ENCODE results near the gene PCNX2. TPM values are rescaled to one million over a fixed set of nuclear protein-coding genes. Genes with fewer than 3 reads are reported as not detected.

Gene PCNX2
- polyA plus RNA-seq, 3 donors: 0.29 to 7.9 (median 0.62) TPM

DNA sequence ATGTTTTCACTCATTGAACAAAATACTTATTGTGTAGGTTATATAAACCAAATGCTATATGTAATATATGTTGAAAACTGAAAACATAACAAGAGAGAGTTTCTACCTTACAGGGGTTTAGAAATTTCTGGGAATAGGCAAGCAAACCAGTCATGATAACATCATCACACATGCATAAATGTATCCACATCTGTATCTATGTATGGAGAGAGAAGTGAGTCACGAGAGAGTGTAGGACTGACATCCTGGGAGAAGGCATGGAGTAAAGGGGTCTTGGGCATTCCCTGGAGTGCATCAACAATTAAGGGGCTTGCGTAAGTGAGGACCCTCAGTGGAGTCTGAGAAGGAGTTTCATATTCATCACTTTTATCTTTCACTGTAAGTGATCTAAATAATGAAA is 65.5 kb downstream of the PCNX2 start:
- Histone ChIP-seq H3K27ac (ENCODE audit: low read depth in 1 of 2, low read length in 2 of 2) (no peak overlapping the region), H4K20me1 (ENCODE audit: insufficient read depth, low read length) (no peaks in the 10 kb centered on the region), H3K36me3 (replicated peaks in 1 of 2; ENCODE audit: control insufficient read depth in 1 of 2, insufficient read depth in 2 of 2, low read length in 2 of 2) (peaks cover under 1 to 2% of the 10 kb centered on the region in 2 donors), H3K9ac (ENCODE audit: insufficient read depth, low read length, poor library complexity, severe bottlenecking) (no peak overlapping the region), H3K4me3 (replicated peaks in 1 of 3; ENCODE audit: low read depth in 2 of 3, low read length in 3 of 3) (no peak overlapping the region), H3K4me1 (ENCODE audit: control insufficient read depth in 1 of 2, insufficient read depth in 2 of 2, low read length in 2 of 2) (no peaks in the 10 kb centered on the region), H3K9me3 (replicated peaks in 1 of 2; ENCODE audit: control insufficient read depth in 1 of 2, insufficient read depth in 1 of 2, low read length in 2 of 2) (no peaks in the 10 kb centered on the region), H3K79me2 (ENCODE audit: insufficient read depth, low read length) (no peaks in the 10 kb centered on the region), H2AFZ (ENCODE audit: insufficient read depth, low read depth, low read length, poor library complexity, severe bottlenecking) (no peak overlapping the region), H3K27me3 (ENCODE audit: control insufficient read depth in 2 of 2, insufficient read depth in 2 of 2, low read length in 2 of 2) (no peaks in the 10 kb centered on the region), H3K4me2 (replicated peaks; ENCODE audit: extremely low read depth, low read length, poor library complexity, severe bottlenecking) (no peak overlapping the region)
- H3K27ac Mint-ChIP-seq: no peak overlapping the region
- TF ChIP-seq, protein P1, sequence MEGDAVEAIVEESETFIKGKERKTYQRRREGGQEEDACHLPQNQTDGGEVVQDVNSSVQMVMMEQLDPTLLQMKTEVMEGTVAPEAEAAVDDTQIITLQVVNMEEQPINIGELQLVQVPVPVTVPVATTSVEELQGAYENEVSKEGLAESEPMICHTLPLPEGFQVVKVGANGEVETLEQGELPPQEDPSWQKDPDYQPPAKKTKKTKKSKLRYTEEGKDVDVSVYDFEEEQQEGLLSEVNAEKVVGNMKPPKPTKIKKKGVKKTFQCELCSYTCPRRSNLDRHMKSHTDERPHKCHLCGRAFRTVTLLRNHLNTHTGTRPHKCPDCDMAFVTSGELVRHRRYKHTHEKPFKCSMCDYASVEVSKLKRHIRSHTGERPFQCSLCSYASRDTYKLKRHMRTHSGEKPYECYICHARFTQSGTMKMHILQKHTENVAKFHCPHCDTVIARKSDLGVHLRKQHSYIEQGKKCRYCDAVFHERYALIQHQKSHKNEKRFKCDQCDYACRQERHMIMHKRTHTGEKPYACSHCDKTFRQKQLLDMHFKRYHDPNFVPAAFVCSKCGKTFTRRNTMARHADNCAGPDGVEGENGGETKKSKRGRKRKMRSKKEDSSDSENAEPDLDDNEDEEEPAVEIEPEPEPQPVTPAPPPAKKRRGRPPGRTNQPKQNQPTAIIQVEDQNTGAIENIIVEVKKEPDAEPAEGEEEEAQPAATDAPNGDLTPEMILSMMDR (IDR thresholded peaks at IDR 0.05): no peak
- intact Hi-C loops (cut with micrococcal nuclease): no loop called here
- no peak overlapping the region for H3K4me3 Mint-ChIP-seq
- WGBS (ENCODE audit: insufficient coverage): no CpG with 5 or more reads among the region's 2 CpGs
- DNase-seq: no peak
- H3K9me3 Mint-ChIP-seq: no peaks in the 10 kb centered on the region
- no peaks in the 10 kb centered on the region for H3K27me3 Mint-ChIP-seq (ENCODE audit: low read depth in 3 of 3)
- H3K4me1 Mint-ChIP-seq: peaks cover 1% of the 10 kb centered on the region
- H3K36me3 Mint-ChIP-seq: peaks cover 11 to 20% of the 10 kb centered on the region in 2 donors

DNA sequence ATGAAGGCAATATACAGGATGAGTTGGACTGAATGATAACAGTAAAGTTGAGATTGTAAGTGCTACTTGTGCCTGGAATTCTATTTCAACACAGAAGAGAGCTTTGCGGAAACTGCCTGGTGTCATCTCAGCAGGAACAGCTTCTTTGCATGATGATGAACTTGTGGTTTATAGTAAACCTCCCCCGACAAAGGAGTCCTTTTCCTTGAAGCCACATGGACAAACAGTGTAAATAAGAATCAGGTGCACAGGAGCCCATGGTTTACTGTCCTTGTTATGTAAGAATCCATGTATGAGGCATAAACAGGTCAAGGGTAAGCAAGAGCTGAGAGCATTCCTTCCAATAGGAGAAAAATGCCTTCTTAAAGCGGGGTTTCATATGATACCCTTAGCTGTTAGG is 66.2 kb downstream of the PCNX2 start:
- no peak for DNase-seq
- Histone ChIP-seq H4K20me1 (ENCODE audit: insufficient read depth, low read length) (no peaks in the 10 kb centered on the region), H3K79me2 (ENCODE audit: insufficient read depth, low read length) (no peaks in the 10 kb centered on the region), H2AFZ (ENCODE audit: insufficient read depth, low read depth, low read length, poor library complexity, severe bottlenecking) (no peak overlapping the region), H3K27me3 (ENCODE audit: control insufficient read depth in 2 of 2, insufficient read depth in 2 of 2, low read length in 2 of 2) (no peaks in the 10 kb centered on the region), H3K4me1 (ENCODE audit: control insufficient read depth in 1 of 2, insufficient read depth in 2 of 2, low read length in 2 of 2) (no peaks in the 10 kb centered on the region), H3K4me3 (replicated peaks in 1 of 3; ENCODE audit: low read depth in 2 of 3, low read length in 3 of 3) (no peak overlapping the region), H3K9ac (ENCODE audit: insufficient read depth, low read length, poor library complexity, severe bottlenecking) (no peak overlapping the region), H3K27ac (ENCODE audit: low read depth in 1 of 2, low read length in 2 of 2) (no peak overlapping the region), H3K4me2 (replicated peaks; ENCODE audit: extremely low read depth, low read length, poor library complexity, severe bottlenecking) (no peak overlapping the region), H3K9me3 (replicated peaks in 1 of 2; ENCODE audit: control insufficient read depth in 1 of 2, insufficient read depth in 1 of 2, low read length in 2 of 2) (no peaks in the 10 kb centered on the region), H3K36me3 (replicated peaks in 1 of 2; ENCODE audit: control insufficient read depth in 1 of 2, insufficient read depth in 2 of 2, low read length in 2 of 2) (no peaks in the 10 kb centered on the region)
- Mint-ChIP-seq H3K4me1 (peaks cover 1% of the 10 kb centered on the region), H3K9me3 (no peaks in the 10 kb centered on the region), H3K27me3 (ENCODE audit: low read depth in 3 of 3) (no peaks in the 10 kb centered on the region), H3K36me3 (peaks cover 11 to 18% of the 10 kb centered on the region in 2 donors), H3K4me3 (no peak overlapping the region), H3K27ac (no peak overlapping the region)
- TF ChIP-seq, protein P1 (IDR thresholded peaks at IDR 0.05): no peak
- intact Hi-C loops (cut with micrococcal nuclease): no loop called here
- WGBS (ENCODE audit: insufficient coverage): 73% methylated on average over 1 of the region's 3 CpGs

Measured in CD14-positive monocyte (primary cell).